GM06990 (cell line): ENCODE measurements around the gene CCNF.

Source experiments
- DNase-seq: peaks from one replicate; pipeline ENCODE4 v3.0.0-alpha.2; 2011; ENCODE audit not compliant: insufficient read length; ENCODE audit errors: extremely low read depth
- H3K27me3 ChIP-seq: replicated peaks from 2 replicates; pipeline ENCODE4 v1.6.0; 2011; ENCODE audit warnings: low read length; ENCODE audit not compliant: control insufficient read depth, insufficient read depth
- H3K36me3 ChIP-seq: 2 replicates; pipeline ENCODE4 v1.5.1; 2011; ENCODE audit warnings: low read length; ENCODE audit not compliant: control insufficient read depth, insufficient read depth
- H3K4me3 ChIP-seq: replicated peaks from 2 replicates; pipeline ENCODE4 v1.5.1; 2011; ENCODE audit warnings: low read depth, mild to moderate bottlenecking, control low read depth, low read length
- CTCF ChIP-seq: IDR thresholded peaks from 2 replicates; pipeline ENCODE4 v1.5.1; 2011; ENCODE audit warnings: low read length, control low read depth, mild to moderate bottlenecking, inconsistent platforms; ENCODE audit not compliant: insufficient read depth, poor library complexity, severe bottlenecking

Gene CCNF

GRCh38 chr16:2388139-2388874 is 40.9 kb upstream of the CCNF start:
- no peak for DNase-seq
- Histone ChIP-seq H3K27me3 (no peaks in the 10 kb centered on the region), H3K36me3 (no peaks in the 10 kb centered on the region), H3K4me3 (no peak overlapping the region)
- no peak for TF ChIP-seq CTCF

- DNase-seq = no peak
- no peak for TF ChIP-seq CTCF
Observed at GRCh38 chr16:2388875-2389433, 40.3 kb upstream of the CCNF start.

GRCh38 chr16:2392025-2392424 is 37.2 kb upstream of the CCNF start:
- H3K27me3 ChIP-seq = no peaks in the 10 kb centered on the region
- H3K36me3 ChIP-seq = no peaks in the 10 kb centered on the region
- no peak for TF ChIP-seq CTCF
- H3K4me3 ChIP-seq = no peak overlapping the region
- no peak for DNase-seq

More at GRCh38 chr16:2388875-2389433, 40.3 kb upstream of the CCNF start:
- H3K4me3 ChIP-seq = no peak overlapping the region
- no peaks in the 10 kb centered on the region for H3K27me3 ChIP-seq
- H3K36me3 ChIP-seq = no peaks in the 10 kb centered on the region

GRCh38 chr16:2398520-2398919 is 30.7 kb upstream of the CCNF start:
- no peaks in the 10 kb centered on the region for H3K36me3 ChIP-seq
- DNase-seq = no peak
- no peak overlapping the region for H3K4me3 ChIP-seq
- H3K27me3 ChIP-seq = no peaks in the 10 kb centered on the region
- no peak for TF ChIP-seq CTCF

- Histone ChIP-seq H3K4me3 (no peak overlapping the region), H3K36me3 (no peaks in the 10 kb centered on the region), H3K27me3 (no peaks in the 10 kb centered on the region)
- no peak for TF ChIP-seq CTCF
- no peak for DNase-seq
Observed at GRCh38 chr16:2404099-2404498, 25.1 kb upstream of the CCNF start.

GRCh38 chr16:2415085-2415484 is 14.2 kb upstream of the CCNF start:
- TF ChIP-seq CTCF = no peak
- H3K27me3 ChIP-seq = no peaks in the 10 kb centered on the region
- DNase-seq = no peak

More at GRCh38 chr16:2415085-2415484, 14.2 kb upstream of the CCNF start:
- H3K4me3 ChIP-seq = no peak overlapping the region
- no peaks in the 10 kb centered on the region for H3K36me3 ChIP-seq
